Activated CD8-positive, alpha-beta memory T cell treated with anti-CD3 and anti-CD28 coated beads, Interleukin-2, amount 50 U/mL, for 24 hours (primary cell): ENCODE measurements around the gene PCNT.

Experiments
- DNase-seq: peaks from one replicate; pipeline ENCODE4 v3.0.0-alpha.2; 2020; ENCODE audit errors: extremely low read depth

The PCNT gene

DNA sequence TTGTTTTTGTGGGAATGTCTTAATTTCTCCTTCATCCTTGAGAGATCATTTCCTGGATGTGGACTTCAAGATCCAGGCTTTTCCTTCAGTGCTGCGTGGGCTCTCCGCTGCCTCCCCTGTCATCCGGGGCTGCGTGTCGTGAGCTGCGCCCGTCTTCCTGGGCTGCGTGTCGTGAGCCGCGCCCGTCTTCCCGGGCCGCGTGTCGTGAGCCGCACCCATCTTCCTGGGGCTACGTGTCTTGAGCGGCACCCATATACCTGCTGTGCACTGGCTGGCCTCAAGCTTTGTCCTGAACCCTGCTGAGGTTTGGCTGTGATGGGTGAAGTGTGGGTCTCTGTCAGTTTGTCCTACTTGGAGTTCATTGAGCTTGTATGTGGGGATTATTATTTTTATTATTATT lies 55.1 kb downstream of the PCNT start:
- DNase-seq: no peak

DNA sequence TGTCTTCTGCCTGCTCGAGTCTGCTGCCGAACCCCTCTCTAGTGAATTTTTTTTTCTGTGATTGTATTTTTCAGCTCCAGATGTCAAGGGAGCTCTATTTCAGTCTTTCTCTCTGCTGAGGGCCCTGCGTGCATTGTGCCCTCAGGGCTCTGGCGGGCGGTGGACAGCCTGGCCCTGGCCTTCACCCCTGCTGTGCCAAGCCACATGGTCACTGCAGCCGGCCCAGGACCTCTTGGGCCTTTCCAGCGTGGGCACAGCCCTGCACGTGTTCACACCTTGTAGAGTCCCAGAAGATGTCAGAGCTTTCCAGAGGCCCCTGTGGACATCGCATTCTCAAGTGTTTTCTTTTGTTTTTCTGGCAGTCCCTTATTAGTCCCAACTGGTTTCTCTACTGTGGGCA lies 55.7 kb downstream of the PCNT start:
- no peak for DNase-seq

DNA sequence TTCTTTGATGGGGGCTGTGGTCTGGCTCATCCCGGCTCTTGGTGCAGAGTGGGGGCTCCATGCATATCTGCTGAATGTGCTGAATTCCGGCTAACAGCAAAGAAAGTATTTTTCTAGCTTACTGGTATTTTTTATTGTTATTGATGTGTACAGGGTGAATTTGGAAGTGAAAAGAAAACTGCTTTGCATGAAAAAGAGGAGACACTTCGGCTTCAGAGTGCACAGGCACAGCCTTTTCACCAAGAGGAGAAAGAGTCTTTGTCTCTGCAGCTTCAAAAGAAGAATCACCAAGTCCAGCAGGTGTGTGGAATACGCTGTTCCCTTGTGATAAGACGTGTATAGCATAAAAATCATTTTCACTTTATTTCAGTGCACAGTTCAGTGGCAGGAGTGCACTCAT lies 57.6 kb downstream of the PCNT start:
- DNase-seq: no peak

- no peak for DNase-seq
Observed at GRCh38 chr21:46384556-46384955, 60.6 kb downstream of the PCNT start.

DNA sequence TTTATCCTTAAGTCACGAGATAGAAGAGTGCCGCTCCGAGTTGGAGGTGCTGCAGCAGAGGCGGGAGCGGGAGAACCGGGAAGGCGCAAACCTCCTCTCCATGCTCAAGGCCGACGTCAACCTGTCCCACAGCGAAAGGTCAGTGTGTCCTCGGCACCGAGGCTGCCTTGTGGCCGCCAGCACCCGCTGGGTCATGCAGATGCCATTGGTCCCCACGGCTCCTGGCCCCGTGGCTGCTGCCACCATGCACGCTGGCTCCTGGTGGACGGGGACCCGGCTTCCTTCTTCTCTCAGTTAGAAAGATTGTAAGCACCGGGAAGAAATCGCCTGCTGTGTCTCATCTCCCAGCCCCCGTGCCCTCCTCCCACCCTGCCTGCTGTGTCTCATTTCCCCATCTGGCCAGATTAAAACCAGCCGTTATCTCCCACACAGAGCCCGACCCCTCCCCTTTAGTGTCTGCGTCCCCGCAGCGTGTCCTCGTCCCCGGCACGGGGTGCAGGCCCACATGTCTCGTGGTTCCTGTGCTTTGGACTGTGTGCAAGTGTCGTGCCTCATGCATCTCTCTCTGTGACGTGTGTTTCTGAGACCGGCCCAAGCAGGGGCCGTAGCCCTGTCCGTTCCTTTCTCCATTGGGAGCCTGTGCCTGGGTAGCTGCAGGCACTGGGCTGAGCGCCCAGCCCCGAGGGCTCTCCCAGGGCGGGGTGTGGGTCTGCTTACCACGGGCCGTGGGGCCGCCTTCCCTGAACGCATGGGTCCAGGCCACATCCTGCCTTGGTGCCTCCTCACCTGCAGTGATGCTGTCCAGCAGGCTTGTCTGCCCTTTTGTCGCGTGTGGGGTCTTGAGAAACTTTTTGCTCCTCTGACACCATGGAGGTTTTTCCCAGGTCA lies 62.1 kb downstream of the PCNT start:
- DNase-seq: no peak

GRCh38 chr21:46386734-46387088 lies 62.8 kb downstream of the PCNT start:
- DNase-seq: no peak

GRCh38 chr21:46388206-46388880 lies 64.4 kb downstream of the PCNT start:
- no peak for DNase-seq

GRCh38 chr21:46388896-46389295 lies 64.9 kb downstream of the PCNT start:
- no peak for DNase-seq

DNA sequence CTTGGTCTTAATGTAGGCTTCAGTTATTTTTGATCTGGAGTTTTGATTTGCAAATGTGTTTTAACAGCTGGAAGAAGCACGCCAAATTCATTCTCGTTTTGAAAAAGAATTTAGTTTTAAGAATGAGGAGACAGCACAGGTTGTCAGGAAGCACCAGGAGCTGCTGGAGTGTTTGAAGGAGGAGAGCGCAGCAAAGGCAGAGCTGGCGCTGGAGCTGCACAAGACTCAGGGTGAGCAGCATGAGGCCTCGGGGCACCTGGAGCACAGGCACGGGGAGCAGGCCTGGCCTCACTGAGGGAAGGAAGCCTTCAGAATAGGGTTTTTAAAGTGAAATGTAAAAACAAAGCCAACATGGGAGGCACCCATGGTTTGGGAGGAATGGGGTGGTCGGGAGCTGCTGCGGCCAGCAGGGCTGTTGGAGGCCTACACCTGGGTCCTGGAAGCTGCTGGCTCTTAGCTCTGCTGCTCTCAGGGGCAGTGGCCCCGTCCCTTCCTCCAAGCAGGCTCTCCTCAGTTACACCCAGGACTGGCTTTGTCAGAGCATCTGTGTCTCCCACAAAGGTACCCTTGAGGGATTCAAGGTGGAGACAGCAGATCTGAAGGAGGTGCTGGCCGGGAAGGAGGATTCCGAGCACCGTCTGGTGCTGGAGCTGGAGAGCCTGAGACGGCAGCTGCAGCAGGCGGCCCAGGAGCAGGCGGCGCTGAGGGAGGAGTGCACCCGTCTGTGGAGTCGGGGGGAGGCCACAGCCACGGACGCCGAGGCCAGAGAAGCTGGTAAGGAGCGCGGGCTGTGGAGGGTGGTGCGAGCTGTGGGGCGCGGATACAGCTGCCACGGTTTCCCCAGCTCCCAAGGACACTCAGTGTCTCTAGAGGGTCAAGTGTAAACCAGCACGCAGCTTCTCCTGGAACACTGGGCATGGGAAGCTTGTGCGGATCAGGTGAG lies 66.9 kb downstream of the PCNT start:
- no peak for DNase-seq

DNA sequence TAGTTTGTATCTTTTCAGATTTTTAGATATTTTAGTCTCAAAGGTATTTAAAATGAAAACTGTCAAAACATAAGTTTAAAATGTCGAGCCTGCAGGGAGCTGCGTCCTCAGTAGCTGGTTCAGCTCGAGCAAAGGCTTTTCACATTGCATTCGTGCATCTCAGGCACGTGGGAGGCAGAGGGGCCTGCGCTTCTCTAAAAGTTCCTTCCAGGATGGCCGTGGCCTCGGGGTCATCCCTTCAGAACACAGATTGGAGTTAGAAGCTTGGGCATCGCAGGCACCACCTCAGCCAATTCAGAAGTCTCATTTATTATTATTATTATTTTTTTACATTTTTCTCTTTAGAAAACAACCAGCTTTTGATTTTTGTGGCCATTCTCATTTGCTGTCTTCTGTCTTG lies 67.8 kb downstream of the PCNT start:
- DNase-seq: no peak

DNA sequence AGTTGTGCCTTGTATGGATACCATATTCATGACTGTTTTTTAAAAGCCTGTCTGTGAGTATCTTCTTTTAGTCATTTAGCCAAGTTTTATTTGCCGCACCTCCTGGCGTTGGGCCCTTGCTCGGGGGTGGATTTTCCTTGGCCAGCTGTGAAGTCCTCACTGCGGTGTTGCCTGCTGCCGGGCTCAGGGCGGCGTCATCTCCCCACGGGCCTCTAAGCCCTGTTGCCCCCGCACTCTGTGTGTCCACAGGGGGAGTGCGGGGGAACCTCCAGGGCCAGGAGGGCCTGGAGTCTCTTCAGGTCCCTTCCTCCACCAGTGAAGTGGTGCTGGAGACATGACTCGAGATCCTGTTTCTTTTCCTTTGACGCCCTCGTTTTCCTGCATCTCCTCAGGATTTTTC lies 69.0 kb downstream of the PCNT start:
- DNase-seq: no peak

- DNase-seq: no peak
Observed at GRCh38 chr21:46393451-46393940, 69.5 kb downstream of the PCNT start.

GRCh38 chr21:46393941-46394594 lies 70.1 kb downstream of the PCNT start:
- no peak for DNase-seq

GRCh38 chr21:46394595-46395104 lies 70.7 kb downstream of the PCNT start:
- DNase-seq: no peak

GRCh38 chr21:46397211-46397905 lies 73.4 kb downstream of the PCNT start:
- DNase-seq: no peak

GRCh38 chr21:46397993-46398392 lies 74.0 kb downstream of the PCNT start:
- DNase-seq: no peak

GRCh38 chr21:46399129-46399528 lies 75.2 kb downstream of the PCNT start:
- no peak for DNase-seq

DNA sequence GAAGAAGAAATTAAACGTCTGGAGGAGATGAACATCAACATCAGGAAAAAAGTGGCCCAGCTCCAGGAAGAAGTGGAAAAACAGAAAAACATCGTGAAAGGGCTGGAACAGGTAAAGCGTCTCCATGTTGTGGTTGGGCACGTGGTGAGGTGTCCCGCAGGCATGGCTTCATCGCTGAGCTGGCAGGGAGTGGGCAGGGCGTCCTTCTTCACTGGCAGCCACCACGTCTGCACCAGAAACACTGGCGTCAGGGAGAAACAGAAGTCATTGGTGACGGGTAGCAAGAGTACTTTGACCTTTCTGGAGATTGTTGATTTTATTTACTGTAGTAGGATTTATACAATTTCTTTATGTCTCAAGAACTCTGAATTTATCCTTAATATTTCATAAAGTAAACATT lies 75.7 kb downstream of the PCNT start:
- no peak for DNase-seq

GRCh38 chr21:46401186-46401910 lies 77.4 kb downstream of the PCNT start:
- no peak for DNase-seq

- no peak for DNase-seq
Observed at GRCh38 chr21:46402421-46402820, 78.5 kb downstream of the PCNT start.
